Measurements from ENCODE around the gene SAXO1.
A peak's percentile ranks its signal among the peaks of the same experiment; 100 is the strongest.

The SAXO1 gene

GRCh38 chr9:18909140-18910018 is 123.6 kb downstream of the SAXO1 start:
- no peak for DNase-seq

GRCh38 chr9:18907927-18908625 is 124.9 kb downstream of the SAXO1 start:
- no peak for DNase-seq

- no peak for DNase-seq
These were observed 126.2 kb downstream of the SAXO1 start for GRCh38 chr9:18906656-18907395.

- DNase-seq, result no peak
These were observed 127.0 kb downstream of the SAXO1 start for GRCh38 chr9:18905883-18906629.

- DNase-seq, result no peak
These were observed 127.8 kb downstream of the SAXO1 start for GRCh38 chr9:18905028-18905882.

- no peak for DNase-seq
These were observed 129.6 kb downstream of the SAXO1 start for GRCh38 chr9:18903450-18903849.

GRCh38 chr9:18896531-18897179 is 136.4 kb downstream of the SAXO1 start:
- DNase-seq, result peak in 3 of 4 experiments; percentile 7 to 11 (median 11)

- DNase-seq, result no peak
These were observed 137.0 kb downstream of the SAXO1 start for GRCh38 chr9:18896004-18896403.

GRCh38 chr9:18893491-18893890 is 139.5 kb downstream of the SAXO1 start:
- no peak for DNase-seq

- no peak for DNase-seq
These were observed 140.0 kb downstream of the SAXO1 start for GRCh38 chr9:18893046-18893445.

- DNase-seq, result no peak
These were observed 140.9 kb downstream of the SAXO1 start for GRCh38 chr9:18891946-18892670.

GRCh38 chr9:18890372-18890771 is 142.6 kb downstream of the SAXO1 start:
- no peak for DNase-seq

GRCh38 chr9:18889550-18889949 is 143.5 kb downstream of the SAXO1 start:
- DNase-seq, result no peak

GRCh38 chr9:18888290-18888689 is 144.7 kb downstream of the SAXO1 start:
- no peak for DNase-seq

- no peak for DNase-seq
These were observed 145.5 kb downstream of the SAXO1 start for GRCh38 chr9:18887546-18887945.

GRCh38 chr9:18881758-18882157 is 151.3 kb downstream of the SAXO1 start:
- no peak for DNase-seq

GRCh38 chr9:18877984-18878383 is 155.0 kb downstream of the SAXO1 start:
- no peak for DNase-seq

Data from suppressor macrophage (primary cell).